Endothelial cell of umbilical vein (primary cell): ENCODE data around the gene PCBP1. TPM values are rescaled to one million over a fixed set of nuclear protein-coding genes. Genes with fewer than 3 reads are reported as not detected.

ENCODE experiments used
- BruUV-seq: library from RNA; stranded (reverse); fragments of 400-500 nt; replicated peaks from 2 replicates; lab custom pipeline; 2021; lab: Mats Ljungman, UMichigan
- CTCF ChIA-PET: fragments of 300-600, 350-600 bp; sonication (Branson Sonifier 250); formaldehyde crosslinking; loops from one replicate; lab custom pipeline; 2021; ENCODE audit warnings: antibody characterized with exemption, inconsistent platforms; lab: Charles Lee
- POLR2A ChIA-PET: fragments of 300-600, 350-600 bp; sonication (Branson Sonifier 250); formaldehyde crosslinking; loops from one replicate; lab custom pipeline; 2021; ENCODE audit warnings: antibody characterized with exemption, inconsistent platforms; lab: Charles Lee
- DNase-seq: peaks from one replicate; pipeline ENCODE4 v3.0.0-alpha.2; 2011; ENCODE audit warnings: low read depth, low spot score
- FAIRE-seq: peaks from 2 replicates; lab custom pipeline; 2011; peaks lifted over from hg19 to GRCh38; lab: Jason Lieb, UNC
- H2AFZ ChIP-seq: 2 replicates; pipeline ENCODE4 v1.6.0; 2012; ENCODE audit warnings: low read depth, low read length, control low read depth, inconsistent platforms
- H3K27ac ChIP-seq: 2 replicates; pipeline ENCODE4 v1.5.1; 2011; ENCODE audit warnings: low read depth, mild to moderate bottlenecking, control low read depth, low read length, moderate library complexity; ENCODE audit not compliant: insufficient read depth
- H3K27me3 ChIP-seq, 2 experiments: 2 replicates each; pipeline versions ENCODE4 v1.6.0 to v1.6.1; 2011; ENCODE audit warnings: low read length in 2 of 2, mixed read lengths in 1 of 2; ENCODE audit not compliant: control insufficient read depth in 2 of 2, insufficient read depth in 2 of 2
- H3K36me3 ChIP-seq, 2 experiments: 2 replicates in 1 of 2; 3 replicates in 1 of 2; pipeline ENCODE4 v1.5.1; 2011; ENCODE audit warnings: low read length in 2 of 2, mild to moderate bottlenecking in 1 of 2, moderate library complexity in 1 of 2; ENCODE audit not compliant: control insufficient read depth in 2 of 2, insufficient read depth in 2 of 2; ENCODE audit errors: extremely low read depth in 1 of 2
- H3K4me1 ChIP-seq: 3 replicates; pipeline ENCODE4 v1.5.1; 2011; ENCODE audit warnings: mild to moderate bottlenecking, low read length; ENCODE audit not compliant: control insufficient read depth, insufficient read depth; ENCODE audit errors: extremely low read depth
- H3K4me2 ChIP-seq: 2 replicates; pipeline ENCODE4 v1.6.1; 2011; ENCODE audit warnings: low read length, control low read depth, mixed read lengths; ENCODE audit not compliant: insufficient read depth
- H3K4me3 ChIP-seq, 3 experiments: fragments of 200-600 bp in 1 of 3; sonication (generic), shearing (Covaris generic) in 1 of 3; replicated peaks in 1 of 3; 2 replicates each; pipeline ENCODE4 v1.5.1; 2011 to 2016; ENCODE audit warnings: control low read depth in 3 of 3, low read length in 3 of 3, mild to moderate bottlenecking in 2 of 3, inconsistent platforms in 1 of 3, low read depth in 1 of 3, moderate library complexity in 1 of 3; ENCODE audit not compliant: insufficient read depth in 1 of 3
- H3K79me2 ChIP-seq: 2 replicates; pipeline ENCODE4 v1.6.0; 2012; ENCODE audit warnings: low read length, inconsistent platforms; ENCODE audit not compliant: control insufficient read depth, insufficient read depth
- H3K9ac ChIP-seq: replicated peaks from 2 replicates; pipeline ENCODE3; 2011; ENCODE audit warnings: low read length, control low read depth; ENCODE audit not compliant: insufficient read depth; ENCODE audit errors: extremely low read depth
- H3K9me1 ChIP-seq: replicated peaks from 3 replicates; pipeline ENCODE4 v1.6.0; 2011; ENCODE audit warnings: mild to moderate bottlenecking, low read length; ENCODE audit not compliant: control insufficient read depth, insufficient read depth; ENCODE audit errors: extremely low read depth
- H3K9me3 ChIP-seq: replicated peaks from 2 replicates; pipeline ENCODE4 v1.5.1; 2012; ENCODE audit warnings: low read length, inconsistent platforms; ENCODE audit not compliant: control insufficient read depth, insufficient read depth
- H4K20me1 ChIP-seq: replicated peaks from 2 replicates; pipeline ENCODE3; 2011; ENCODE audit warnings: mild to moderate bottlenecking, low read length; ENCODE audit not compliant: control insufficient read depth, insufficient read depth; ENCODE audit errors: extremely low read depth
- EZH2 ChIP-seq: IDR thresholded peaks from 2 replicates; pipeline ENCODE4 v1.6.1; 2012; ENCODE audit warnings: borderline replicate concordance, low read depth, mild to moderate bottlenecking, moderate library complexity, low read length, inconsistent platforms; ENCODE audit not compliant: severe bottlenecking
- FOS ChIP-seq: IDR thresholded peaks from 2 replicates; pipeline ENCODE4 v1.6.1; 2011; ENCODE audit warnings: mild to moderate bottlenecking, low read length, moderate library complexity, borderline replicate concordance; ENCODE audit not compliant: insufficient read depth
- GATA2 ChIP-seq: IDR thresholded peaks from 2 replicates; pipeline ENCODE4 v1.7.0; 2011; ENCODE audit warnings: low read depth, mild to moderate bottlenecking, moderate library complexity, mixed read lengths, low read length; ENCODE audit not compliant: insufficient read length, insufficient read depth
- JUN ChIP-seq: IDR thresholded peaks from 2 replicates; pipeline ENCODE4 v1.6.1; 2011; ENCODE audit warnings: borderline replicate concordance, low read depth; ENCODE audit not compliant: insufficient read length, insufficient read depth
- MYC ChIP-seq: IDR thresholded peaks from one replicate; pipeline ENCODE4 v1.6.1; 2011; ENCODE audit warnings: mild to moderate bottlenecking, low read depth, low read length
- POLR2A ChIP-seq: IDR thresholded peaks from 2 replicates; pipeline ENCODE4 v1.6.1; 2012; ENCODE audit warnings: low read depth, mild to moderate bottlenecking, control low read depth, low read length
- POLR2AphosphoS5 ChIP-seq: IDR thresholded peaks from 2 replicates; pipeline ENCODE4 v1.6.1; 2012; ENCODE audit warnings: low read depth, mild to moderate bottlenecking, control low read depth, low read length, moderate library complexity; ENCODE audit not compliant: insufficient read depth
- dilution Hi-C: fragments of 300-500 bp; cut with MboI; formaldehyde crosslinking; loops from one replicate; pipeline ENCODE4 v1.15.0; 2019; ENCODE audit warnings: low sequenced_read_pairs; ENCODE audit not compliant: extremely low pct_ligation_motif_present
- intact Hi-C: fragments of 100-400 bp; cut with micrococcal nuclease; formaldehyde crosslinking; loops from one replicate; pipeline ENCODE4 v1.10.0; 2022
- polyA plus RNA-seq, 4 experiments: library from polyadenylated mRNA; depleted of rRNA in 3 of 4; stranded (reverse) in 3 of 4; unstranded in 1 of 4; fragments of >200 nt; gene quantifications; 2 replicates each; pipeline versions ENCODE4 v1.2.1 to v1.2.3, GENCODE V29; 2011 to 2012; ENCODE audit warnings: missing spikeins in 1 of 4
- total RNA-seq: library from RNA; stranded (reverse); gene quantifications from 2 replicates; pipeline ENCODE4 v1.2.3, GENCODE V29; 2021
- TF ChIP-seq, protein P1 (sequence below), 2 donors: IDR thresholded peaks; 1 replicate in 1 of 2; 2 replicates in 1 of 2; pipeline ENCODE4 v1.5.1; 2011; ENCODE audit warnings: low read length in 2 of 2, mild to moderate bottlenecking in 2 of 2, moderate library complexity in 2 of 2, control low read depth in 1 of 2, inconsistent platforms in 1 of 2, low read depth in 1 of 2; ENCODE audit not compliant: insufficient read depth in 1 of 2; ENCODE audit errors: extremely low read depth in 1 of 2
- TF ChIP-seq, protein P2 (sequence below): IDR thresholded peaks from 2 replicates; pipeline ENCODE4 v1.6.1; 2011; ENCODE audit not compliant: insufficient read depth, insufficient read length

The PCBP1 gene
- total and polyA plus RNA-seq, 2 donors (not counting 3 experiments of a cell fraction or from before 2014, with no cell fraction given) = 196 to 360 TPM

DNA sequence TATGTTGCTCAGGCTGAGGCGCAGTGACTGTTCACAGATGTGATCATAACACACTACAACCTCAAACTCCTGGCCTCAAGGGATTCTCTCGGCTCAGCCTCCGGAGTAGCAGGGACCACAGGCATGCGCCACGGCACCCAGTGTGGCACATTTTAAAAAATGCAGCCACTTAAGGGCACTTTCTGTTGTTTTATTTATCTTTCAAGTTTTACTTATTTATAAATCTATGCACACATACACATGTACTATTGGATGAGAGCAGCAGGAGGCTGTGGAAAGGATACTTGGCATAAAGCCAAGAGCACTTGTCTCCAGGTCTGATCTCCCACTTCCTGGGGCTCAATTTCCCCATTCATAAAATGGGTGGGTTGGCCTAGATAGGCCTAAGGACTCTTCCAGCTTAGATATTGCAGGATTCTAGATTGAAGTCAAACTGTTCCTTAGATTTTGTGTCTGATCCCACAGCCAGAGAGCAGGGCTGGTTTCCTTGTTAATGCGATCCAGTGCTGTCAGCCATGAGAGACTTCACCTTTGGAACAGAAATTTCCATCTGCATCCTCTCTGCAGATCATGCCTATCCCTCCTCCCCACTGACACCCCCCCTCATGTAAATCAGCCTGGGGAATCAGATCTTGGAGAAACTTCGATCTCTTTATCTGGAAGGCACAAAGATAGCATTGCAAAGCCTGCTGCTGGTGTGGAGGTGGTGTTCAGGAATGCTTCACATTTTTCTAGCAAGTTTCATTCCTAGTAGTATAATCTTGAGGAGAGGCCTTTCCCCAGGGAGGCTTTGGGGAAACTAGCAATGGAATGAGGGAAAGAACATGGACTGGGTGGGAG lies 24.7 kb downstream of the PCBP1 start:
- FAIRE-seq (no peak), DNase-seq (no peak)
- BruUV-seq = no TSS peak
- POLR2A ChIA-PET = no interaction called here
- Histone ChIP-seq H3K4me3 (no peak overlapping the region), H3K79me2 (no peaks in the 10 kb centered on the region), H3K36me3 (no peaks in the 10 kb centered on the region), H3K4me1 (no peaks in the 10 kb centered on the region), H2AFZ (no peak overlapping the region), H3K4me2 (no peak overlapping the region), H3K27me3 (no peaks in the 10 kb centered on the region), H3K9me1 (no peaks in the 10 kb centered on the region), H3K9ac (no peak overlapping the region), H3K27ac (no peak overlapping the region), H3K9me3 (no peaks in the 10 kb centered on the region), H4K20me1 (no peaks in the 10 kb centered on the region)
- CTCF ChIA-PET = no interaction called here
- TF ChIP-seq EZH2 (no peak), POLR2A (no peak), JUN (no peak), FOS (no peak), MYC (no peak), GATA2 (no peak), POLR2AphosphoS5 (no peak)
- TF ChIP-seq, protein P1, sequence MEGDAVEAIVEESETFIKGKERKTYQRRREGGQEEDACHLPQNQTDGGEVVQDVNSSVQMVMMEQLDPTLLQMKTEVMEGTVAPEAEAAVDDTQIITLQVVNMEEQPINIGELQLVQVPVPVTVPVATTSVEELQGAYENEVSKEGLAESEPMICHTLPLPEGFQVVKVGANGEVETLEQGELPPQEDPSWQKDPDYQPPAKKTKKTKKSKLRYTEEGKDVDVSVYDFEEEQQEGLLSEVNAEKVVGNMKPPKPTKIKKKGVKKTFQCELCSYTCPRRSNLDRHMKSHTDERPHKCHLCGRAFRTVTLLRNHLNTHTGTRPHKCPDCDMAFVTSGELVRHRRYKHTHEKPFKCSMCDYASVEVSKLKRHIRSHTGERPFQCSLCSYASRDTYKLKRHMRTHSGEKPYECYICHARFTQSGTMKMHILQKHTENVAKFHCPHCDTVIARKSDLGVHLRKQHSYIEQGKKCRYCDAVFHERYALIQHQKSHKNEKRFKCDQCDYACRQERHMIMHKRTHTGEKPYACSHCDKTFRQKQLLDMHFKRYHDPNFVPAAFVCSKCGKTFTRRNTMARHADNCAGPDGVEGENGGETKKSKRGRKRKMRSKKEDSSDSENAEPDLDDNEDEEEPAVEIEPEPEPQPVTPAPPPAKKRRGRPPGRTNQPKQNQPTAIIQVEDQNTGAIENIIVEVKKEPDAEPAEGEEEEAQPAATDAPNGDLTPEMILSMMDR (IDR thresholded peaks at IDR 0.05; ENCODE audit: extremely low read depth in 1 of 2, insufficient read depth in 1 of 2, low read depth in 1 of 2, low read length in 2 of 2) = no peak
- TF ChIP-seq, protein P2, sequence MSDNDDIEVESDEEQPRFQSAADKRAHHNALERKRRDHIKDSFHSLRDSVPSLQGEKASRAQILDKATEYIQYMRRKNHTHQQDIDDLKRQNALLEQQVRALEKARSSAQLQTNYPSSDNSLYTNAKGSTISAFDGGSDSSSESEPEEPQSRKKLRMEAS = no peak
- dilution Hi-C loops (no loop called here), intact Hi-C loops (no loop called here)
